HEK293 (cell line): ENCODE measurements around the gene SURF2.

Experiments
- CTCF ChIA-PET: fragments of 350-600 bp; formaldehyde crosslinking; extraction: SDS; loops from one replicate; lab custom pipeline; 2021; ENCODE audit warnings: antibody characterized with exemption; lab: Yijun Ruan, JAX
- POLR2A ChIA-PET: fragments of 300-600 bp; formaldehyde crosslinking; extraction: SDS; loops from one replicate; lab custom pipeline; 2020; ENCODE audit warnings: antibody characterized with exemption, inconsistent platforms; lab: Yijun Ruan, JAX
- H3K27ac ChIP-seq: fragments of 200-500 bp; sonication (Bioruptor generic); 2 replicates; pipeline ENCODE4 v1.5.1; 2014; ENCODE audit warnings: low read depth, low read length, control low read depth, inconsistent platforms; ENCODE audit errors: extremely low read depth
- H3K36me3 ChIP-seq, 2 experiments: fragments of 200-500 bp in 1 of 2; sonication (Bioruptor generic) in 1 of 2; 1 replicate in 1 of 2; 2 replicates in 1 of 2; pipeline ENCODE4 v1.5.1; 2014 to 2017; ENCODE audit warnings: inconsistent platforms in 2 of 2, low read length in 2 of 2; ENCODE audit not compliant: control insufficient read depth in 2 of 2, insufficient read depth in 1 of 2
- H3K4me1 ChIP-seq: fragments of 200-500 bp; sonication (Bioruptor generic); 2 replicates; pipeline ENCODE4 v1.5.1; 2014; ENCODE audit warnings: mild to moderate bottlenecking, low read length, inconsistent platforms; ENCODE audit not compliant: control insufficient read depth, insufficient read depth
- H3K4me3 ChIP-seq: 2 replicates; pipeline ENCODE4 v1.5.1; 2011; ENCODE audit warnings: low read depth, mild to moderate bottlenecking, control low read depth, low read length, moderate library complexity
- H3K9me3 ChIP-seq: fragments of 200-500 bp; sonication (Bioruptor generic); 2 replicates; pipeline ENCODE4 v1.5.1; 2014; ENCODE audit warnings: low read depth, low read length, inconsistent platforms; ENCODE audit not compliant: control insufficient read depth, insufficient read depth
- ATF2 ChIP-seq: fragments of 450-650 bp; formaldehyde crosslinking; IDR thresholded peaks from 2 replicates; pipeline ENCODE4 v1.5.1; 2016; ENCODE audit warnings: missing biosample characterization, missing genetic modification characterization, low read depth
- ELK4 ChIP-seq: IDR thresholded peaks from 2 replicates; pipeline ENCODE4 v1.6.1; 2011; ENCODE audit warnings: mild to moderate bottlenecking, low read depth, low read length, borderline replicate concordance
- OSR2 ChIP-seq: fragments of 450-650 bp; formaldehyde crosslinking; IDR thresholded peaks from 2 replicates; pipeline ENCODE4 v1.5.1; 2016; ENCODE audit warnings: missing biosample characterization, missing genetic modification characterization
- PRDM6 ChIP-seq: fragments of 450-650 bp; formaldehyde crosslinking; IDR thresholded peaks from 2 replicates; pipeline ENCODE4 v1.5.1; 2017; ENCODE audit warnings: missing biosample characterization, missing genetic modification characterization
- SCRT2 ChIP-seq: fragments of 450-650 bp; formaldehyde crosslinking; IDR thresholded peaks from 2 replicates; pipeline ENCODE4 v1.5.1; 2016; ENCODE audit warnings: missing biosample characterization, missing genetic modification characterization
- TRIM28 ChIP-seq: IDR thresholded peaks from 2 replicates; pipeline ENCODE4 v1.6.1; 2011; ENCODE audit warnings: low read length, control low read depth, borderline replicate concordance
- YY1 ChIP-seq: fragments of 450-650 bp; formaldehyde crosslinking; IDR thresholded peaks from 2 replicates; pipeline ENCODE4 v1.5.1; 2018; ENCODE audit warnings: missing biosample characterization, missing genetic modification characterization
- ZBTB1 ChIP-seq: fragments of 450-650 bp; formaldehyde crosslinking; IDR thresholded peaks from 2 replicates; pipeline ENCODE4 v1.5.1; 2016; ENCODE audit warnings: missing biosample characterization, missing genetic modification characterization
- ZBTB20 ChIP-seq: fragments of 450-650 bp; formaldehyde crosslinking; IDR thresholded peaks from 2 replicates; pipeline ENCODE4 v1.5.1; 2016; ENCODE audit warnings: missing biosample characterization, missing genetic modification characterization
- ZNF10 ChIP-seq: fragments of 450-650 bp; formaldehyde crosslinking; IDR thresholded peaks from 2 replicates; pipeline ENCODE4 v1.5.1; 2017; ENCODE audit warnings: missing biosample characterization, missing genetic modification characterization
- ZNF112 ChIP-seq: fragments of 450-650 bp; formaldehyde crosslinking; IDR thresholded peaks from 2 replicates; pipeline ENCODE4 v1.5.0; 2017; ENCODE audit warnings: missing biosample characterization, missing genetic modification characterization
- ZNF133 ChIP-seq: fragments of 450-650 bp; formaldehyde crosslinking; IDR thresholded peaks from 2 replicates; pipeline ENCODE4 v1.5.1; 2016; ENCODE audit warnings: missing biosample characterization, missing genetic modification characterization
- ZNF169 ChIP-seq: fragments of 450-650 bp; formaldehyde crosslinking; IDR thresholded peaks from 2 replicates; pipeline ENCODE4 v1.5.1; 2016; ENCODE audit warnings: missing biosample characterization, missing genetic modification characterization
- ZNF184 ChIP-seq: fragments of 450-650 bp; IDR thresholded peaks from 2 replicates; pipeline ENCODE4 v1.5.1; 2018; ENCODE audit warnings: missing biosample characterization, mild to moderate bottlenecking, missing genetic modification characterization
- ZNF214 ChIP-seq: fragments of 450-650 bp; formaldehyde crosslinking; IDR thresholded peaks from 2 replicates; pipeline ENCODE4 v1.5.1; 2017; ENCODE audit warnings: missing biosample characterization, mild to moderate bottlenecking, missing genetic modification characterization, borderline replicate concordance
- ZNF23 ChIP-seq: fragments of 450-650 bp; formaldehyde crosslinking; IDR thresholded peaks from 2 replicates; pipeline ENCODE4 v1.5.1; 2016; ENCODE audit warnings: missing biosample characterization, missing genetic modification characterization, borderline replicate concordance
- ZNF280C ChIP-seq: fragments of 450-650 bp; formaldehyde crosslinking; IDR thresholded peaks from 2 replicates; pipeline ENCODE4 v1.5.1; 2016; ENCODE audit warnings: missing biosample characterization, missing genetic modification characterization
- ZNF292 ChIP-seq: fragments of 450-650 bp; formaldehyde crosslinking; IDR thresholded peaks from 2 replicates; pipeline ENCODE4 v1.5.1; 2016; ENCODE audit warnings: low read depth, missing biosample characterization, missing genetic modification characterization, borderline replicate concordance
- ZNF302 ChIP-seq: fragments of 450-650 bp; formaldehyde crosslinking; IDR thresholded peaks from 2 replicates; pipeline ENCODE4 v1.5.1; 2016; ENCODE audit warnings: missing biosample characterization, missing genetic modification characterization, low read depth
- ZNF394 ChIP-seq: fragments of 450-650 bp; formaldehyde crosslinking; IDR thresholded peaks from 2 replicates; pipeline ENCODE4 v1.5.1; 2016; ENCODE audit warnings: missing biosample characterization, missing genetic modification characterization, mild to moderate bottlenecking, moderate library complexity, borderline replicate concordance
- ZNF449 ChIP-seq: fragments of 450-650 bp; formaldehyde crosslinking; IDR thresholded peaks from 2 replicates; pipeline ENCODE4 v1.5.1; 2017; ENCODE audit warnings: missing biosample characterization, mild to moderate bottlenecking, missing genetic modification characterization, moderate library complexity
- ZNF530 ChIP-seq: fragments of 450-650 bp; formaldehyde crosslinking; IDR thresholded peaks from 2 replicates; pipeline ENCODE4 v1.5.1; 2016; ENCODE audit warnings: low read depth, missing biosample characterization, missing genetic modification characterization
- ZNF549 ChIP-seq: fragments of 450-650 bp; IDR thresholded peaks from 2 replicates; pipeline ENCODE4 v1.5.1; 2018; ENCODE audit warnings: missing biosample characterization, missing genetic modification characterization, mild to moderate bottlenecking, inconsistent platforms, moderate library complexity
- ZNF596 ChIP-seq: fragments of 450-650 bp; IDR thresholded peaks from 2 replicates; pipeline ENCODE4 v1.5.0; 2018; ENCODE audit warnings: missing biosample characterization, mild to moderate bottlenecking, missing genetic modification characterization, moderate library complexity
- ZSCAN18 ChIP-seq: fragments of 450-650 bp; formaldehyde crosslinking; IDR thresholded peaks from 2 replicates; pipeline ENCODE4 v1.5.1; 2016; ENCODE audit warnings: missing biosample characterization, missing genetic modification characterization

The SURF2 gene

GRCh38 chr9:133347515-133347984, 8.8 kb upstream of the SURF2 start (continued):
- no peak for TF ChIP-seq ZSCAN18
- TF ChIP-seq ZNF302 (tag by site-specific recombination): no peak
- TF ChIP-seq ZBTB20 (tag by site-specific recombination): peak; percentile 57
- TF ChIP-seq ZNF112: no peak
- no peak for TF ChIP-seq ZNF596 (tag by site-specific recombination)
- TF ChIP-seq ATF2 (tag by site-specific recombination): no peak
- no peak for TF ChIP-seq ZNF280C (tag by site-specific recombination)
- TF ChIP-seq ZNF394 (tag by site-specific recombination): no peak
- TF ChIP-seq ZNF449 (tag by site-specific recombination): no peak
- no peak for TF ChIP-seq ELK4
- TF ChIP-seq ZNF214 (tag by site-specific recombination): no peak
- TF ChIP-seq OSR2: no peak
- no peak for TF ChIP-seq TRIM28
- TF ChIP-seq PRDM6: no peak
- no peak for TF ChIP-seq ZNF184 (tag by site-specific recombination)

GRCh38 chr9:133347985-133348717, 8.2 kb upstream of the SURF2 start, which contains the start of the genes MED22 and RPL7A:
TSS of gene MED22 (minus strand) at chr9:133348131. CDS start at chr9:133346662, 1,469 bp downstream.
TSS of gene RPL7A (plus strand) at chr9:133348218. CDS start at chr9:133348244, 26 bp downstream.
- H3K4me3 ChIP-seq: peak within 1 kb of the TSS; percentile 91
- peaks cover 14 to 82% of the 10 kb centered on the region in 2 experiments for H3K36me3 ChIP-seq
- ChIA-PET CTCF (interaction anchor here (0.5 to 1.3 kb wide), 4 partner anchors 109 to 764 kb away, joined by 3 to 4 read pairs (median 3); no protein-coding TSS in a partner anchor), POLR2A (interaction anchor here (0.5 to 6.0 kb wide), 37 partner anchors 9 to 440 kb away, joined by 3 to 89 read pairs (median 5); partner anchors contain the start of genes CACFD1, GTF3C5, SLC2A6 and STKLD1)
- H3K9me3 ChIP-seq: no peaks in the 10 kb centered on the region
- H3K4me1 ChIP-seq: no peaks in the 10 kb centered on the region
- peak within 1 kb of the TSS; percentile 100 for H3K27ac ChIP-seq
- TF ChIP-seq ZNF449 (tag by site-specific recombination) (no peak), YY1 (tag by site-specific recombination) (peak; percentile 96), ZNF23 (tag by site-specific recombination) (no peak), ZNF10 (no peak), ZNF530 (tag by site-specific recombination) (no peak), ZNF549 (tag by site-specific recombination) (no peak), SCRT2 (tag by site-specific recombination) (peak; percentile 90), ZNF133 (no peak), ZBTB1 (no peak), ZNF292 (no peak), ZNF169 (tag by site-specific recombination) (no peak; the same call in 1 of the 2 replicates)
